K562 (cell line): ENCODE measurements around the gene QKI. TPM values are rescaled to one million over a fixed set of nuclear protein-coding genes. Genes with fewer than 3 reads are reported as not detected.

Source experiments
- BMI1 ChIP-seq: fragments of 150-350 bp; IDR thresholded peaks from 2 replicates; pipeline ENCODE4 v1.6.1; 2014; ENCODE audit warnings: low read length
- CTBP1 ChIP-seq: fragments of 450-650 bp; IDR thresholded peaks from 2 replicates; pipeline ENCODE4 v1.6.1; 2016; ENCODE audit warnings: borderline replicate concordance
- DIDO1 ChIP-seq: fragments of 450-650 bp; IDR thresholded peaks from 2 replicates; pipeline ENCODE4 v1.6.1; 2016; ENCODE audit warnings: low read depth, missing biosample characterization, missing genetic modification characterization
- GATAD2A ChIP-seq: fragments of 450-650 bp; IDR thresholded peaks from 2 replicates; pipeline ENCODE4 v1.6.1; 2017
- HMBOX1 ChIP-seq: sonication (generic); IDR thresholded peaks from 2 replicates; pipeline ENCODE4 v1.6.1; 2016
- KLF1 ChIP-seq: fragments of 450-650 bp; IDR thresholded peaks from 2 replicates; pipeline ENCODE4 v1.6.1; 2016; ENCODE audit warnings: missing genetic modification characterization, missing compliant biosample characterization
- KLF16 ChIP-seq: IDR thresholded peaks from 2 replicates; pipeline ENCODE4 v1.6.1; 2016; ENCODE audit warnings: antibody characterized with exemption
- PHTF2 ChIP-seq: fragments of 250-450 bp; sonication (Bioruptor Pico); IDR thresholded peaks from 2 replicates; pipeline ENCODE4 v1.5.0; 2021; ENCODE audit warnings: mild to moderate bottlenecking
- SETDB1 ChIP-seq: IDR thresholded peaks from one replicate; pipeline ENCODE4 v1.6.1; 2012; ENCODE audit warnings: low read length, control low read depth, inconsistent platforms
- TEAD1 ChIP-seq, 2 experiments: fragments of 450-650 bp in 1 of 2; sonication (generic) in 1 of 2; formaldehyde crosslinking; IDR thresholded peaks; 2 replicates each; pipeline versions ENCODE4 v1.4.0 to v1.8.0; 2020 to 2022; ENCODE audit warnings: mild to moderate bottlenecking in 2 of 2, missing genetic modification reagents in 1 of 2
- TGIF2 ChIP-seq: sonication (generic); formaldehyde crosslinking; IDR thresholded peaks from 2 replicates; pipeline ENCODE4 v1.8.1; 2022; ENCODE audit warnings: mild to moderate bottlenecking, missing genetic modification reagents, moderate library complexity
- ZBTB40 ChIP-seq, 2 experiments: fragments of 450-650 bp in 1 of 2; sonication (generic) in 1 of 2; formaldehyde crosslinking in 1 of 2; IDR thresholded peaks; 2 replicates each; pipeline versions ENCODE4 v1.7.1 to v1.9.0; 2016 to 2022; ENCODE audit warnings: inconsistent platforms in 1 of 2, mild to moderate bottlenecking in 1 of 2, missing genetic modification reagents in 1 of 2
- ZNF24 ChIP-seq: fragments of 450-650 bp; IDR thresholded peaks from 2 replicates; pipeline ENCODE4 v1.6.1; 2016
- ZNF408 ChIP-seq: fragments of 250-450 bp; sonication (Bioruptor Pico); IDR thresholded peaks from 2 replicates; pipeline ENCODE4 v1.4.0; 2020; ENCODE audit warnings: low read depth, mild to moderate bottlenecking, moderate library complexity
- polyA plus RNA-seq, 8 experiments: library from polyadenylated mRNA; depleted of rRNA in 4 of 8; stranded (reverse) in 5 of 8; unstranded in 3 of 8; fragments of >200 nt; fragmentation: Nextera tagmentation in 2 of 8; fragmentation: Illumina TruSeq in 1 of 8; extraction: Ambion mirVana in 2 of 8; extraction: Trizol in 1 of 8; gene quantifications; 2 replicates each; pipeline versions ENCODE4 v1.2.1 to v1.2.3, GENCODE V29; 2011 to 2014; ENCODE audit warnings: inconsistent platforms in 1 of 8, missing spikeins in 1 of 8
- total RNA-seq, 7 experiments: library from RNA; depleted of rRNA in 6 of 7; stranded (reverse); fragments of >200 nt in 6 of 7; fragmentation: Illumina TruSeq in 2 of 7; extraction: Trizol in 2 of 7; gene quantifications; 2 replicates each; pipeline versions ENCODE4 v1.2.1 to v1.2.3, GENCODE V29; 2011 to 2021; ENCODE audit warnings: low replicate concordance in 1 of 7
- TF ChIP-seq, protein P1 (sequence below): fragments of 450-650 bp; IDR thresholded peaks from 2 replicates; pipeline ENCODE4 v1.6.1; 2017; ENCODE audit warnings: mild to moderate bottlenecking, moderate library complexity
- TF ChIP-seq, protein P2 (sequence below): sonication (generic); formaldehyde crosslinking; IDR thresholded peaks from 2 replicates; pipeline ENCODE4 v1.4.0; 2020; ENCODE audit warnings: mild to moderate bottlenecking, missing genetic modification reagents

Gene QKI
- total and polyA plus RNA-seq, 9 of the 15 experiments (the other 6 are each of a cell fraction or from before 2014, with no cell fraction given): 20.4 to 215 (median 123) TPM

DNA sequence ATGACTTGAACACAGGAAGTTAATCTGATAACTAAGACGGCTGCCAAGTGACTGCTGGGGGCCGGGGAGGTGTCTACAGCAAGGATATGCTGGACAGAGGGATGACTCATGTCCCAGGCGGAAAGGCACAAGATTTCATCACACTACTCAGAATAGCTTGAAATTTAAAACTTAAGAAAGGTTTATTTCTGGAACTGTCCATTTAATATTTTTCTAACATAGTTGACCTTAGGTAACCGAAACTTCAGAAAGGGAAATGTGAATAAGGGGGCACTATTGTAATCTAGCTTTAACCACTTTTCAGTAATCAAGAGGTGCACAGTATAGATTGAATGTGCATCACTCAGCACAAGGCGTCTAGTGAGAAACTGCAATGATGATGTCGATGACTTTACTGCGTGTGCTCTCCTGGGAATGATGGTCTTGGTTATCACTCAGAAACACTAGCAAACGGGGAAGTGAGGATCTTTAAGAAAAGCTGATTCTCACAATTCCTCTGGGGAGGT, 171.5 kb downstream of the QKI start (continued):
- no peak for TF ChIP-seq ZBTB40 (IDR thresholded peaks at IDR 0.05)
- no peak for TF ChIP-seq ZBTB40 (CRISPR knock-in tag; IDR thresholded peaks at IDR 0.05)
- no peak for TF ChIP-seq TGIF2 (CRISPR knock-in tag)
- no peak for TF ChIP-seq DIDO1 (tag)
- no peak for TF ChIP-seq ZNF24
- TF ChIP-seq, protein P1, sequence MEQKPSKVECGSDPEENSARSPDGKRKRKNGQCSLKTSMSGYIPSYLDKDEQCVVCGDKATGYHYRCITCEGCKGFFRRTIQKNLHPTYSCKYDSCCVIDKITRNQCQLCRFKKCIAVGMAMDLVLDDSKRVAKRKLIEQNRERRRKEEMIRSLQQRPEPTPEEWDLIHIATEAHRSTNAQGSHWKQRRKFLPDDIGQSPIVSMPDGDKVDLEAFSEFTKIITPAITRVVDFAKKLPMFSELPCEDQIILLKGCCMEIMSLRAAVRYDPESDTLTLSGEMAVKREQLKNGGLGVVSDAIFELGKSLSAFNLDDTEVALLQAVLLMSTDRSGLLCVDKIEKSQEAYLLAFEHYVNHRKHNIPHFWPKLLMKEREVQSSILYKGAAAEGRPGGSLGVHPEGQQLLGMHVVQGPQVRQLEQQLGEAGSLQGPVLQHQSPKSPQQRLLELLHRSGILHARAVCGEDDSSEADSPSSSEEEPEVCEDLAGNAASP: no peak
- peak; percentile 8; the same call in 1 of the 2 replicates for TF ChIP-seq KLF16
- TF ChIP-seq ZNF408 (CRISPR knock-in tag): no peak
- TF ChIP-seq PHTF2 (CRISPR knock-in tag): no peak
- no peak for TF ChIP-seq KLF1 (tag)
- TF ChIP-seq BMI1: no peak
- TF ChIP-seq TEAD1 (CRISPR knock-in tag; IDR thresholded peaks at IDR 0.05): no peak; a peak in 1 of 4 replicates
- peak; percentile 96 for TF ChIP-seq HMBOX1
- no peak for TF ChIP-seq SETDB1
- peak; percentile 93 for TF ChIP-seq CTBP1
- TF ChIP-seq, protein P2, sequence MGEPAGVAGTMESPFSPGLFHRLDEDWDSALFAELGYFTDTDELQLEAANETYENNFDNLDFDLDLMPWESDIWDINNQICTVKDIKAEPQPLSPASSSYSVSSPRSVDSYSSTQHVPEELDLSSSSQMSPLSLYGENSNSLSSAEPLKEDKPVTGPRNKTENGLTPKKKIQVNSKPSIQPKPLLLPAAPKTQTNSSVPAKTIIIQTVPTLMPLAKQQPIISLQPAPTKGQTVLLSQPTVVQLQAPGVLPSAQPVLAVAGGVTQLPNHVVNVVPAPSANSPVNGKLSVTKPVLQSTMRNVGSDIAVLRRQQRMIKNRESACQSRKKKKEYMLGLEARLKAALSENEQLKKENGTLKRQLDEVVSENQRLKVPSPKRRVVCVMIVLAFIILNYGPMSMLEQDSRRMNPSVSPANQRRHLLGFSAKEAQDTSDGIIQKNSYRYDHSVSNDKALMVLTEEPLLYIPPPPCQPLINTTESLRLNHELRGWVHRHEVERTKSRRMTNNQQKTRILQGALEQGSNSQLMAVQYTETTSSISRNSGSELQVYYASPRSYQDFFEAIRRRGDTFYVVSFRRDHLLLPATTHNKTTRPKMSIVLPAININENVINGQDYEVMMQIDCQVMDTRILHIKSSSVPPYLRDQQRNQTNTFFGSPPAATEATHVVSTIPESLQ (CRISPR knock-in tag): 0 out of 2 replicates have a peak, but pooled peaks have one; percentile 60
- no peak for TF ChIP-seq GATAD2A
